ENCODE results near the gene PTGES2.

GRCh38 chr9:128100581-128100980 is 26.9 kb downstream of the PTGES2 start:
- TF ChIP-seq, protein P1, sequence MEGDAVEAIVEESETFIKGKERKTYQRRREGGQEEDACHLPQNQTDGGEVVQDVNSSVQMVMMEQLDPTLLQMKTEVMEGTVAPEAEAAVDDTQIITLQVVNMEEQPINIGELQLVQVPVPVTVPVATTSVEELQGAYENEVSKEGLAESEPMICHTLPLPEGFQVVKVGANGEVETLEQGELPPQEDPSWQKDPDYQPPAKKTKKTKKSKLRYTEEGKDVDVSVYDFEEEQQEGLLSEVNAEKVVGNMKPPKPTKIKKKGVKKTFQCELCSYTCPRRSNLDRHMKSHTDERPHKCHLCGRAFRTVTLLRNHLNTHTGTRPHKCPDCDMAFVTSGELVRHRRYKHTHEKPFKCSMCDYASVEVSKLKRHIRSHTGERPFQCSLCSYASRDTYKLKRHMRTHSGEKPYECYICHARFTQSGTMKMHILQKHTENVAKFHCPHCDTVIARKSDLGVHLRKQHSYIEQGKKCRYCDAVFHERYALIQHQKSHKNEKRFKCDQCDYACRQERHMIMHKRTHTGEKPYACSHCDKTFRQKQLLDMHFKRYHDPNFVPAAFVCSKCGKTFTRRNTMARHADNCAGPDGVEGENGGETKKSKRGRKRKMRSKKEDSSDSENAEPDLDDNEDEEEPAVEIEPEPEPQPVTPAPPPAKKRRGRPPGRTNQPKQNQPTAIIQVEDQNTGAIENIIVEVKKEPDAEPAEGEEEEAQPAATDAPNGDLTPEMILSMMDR (IDR thresholded peaks at IDR 0.05): no peak
- TF ChIP-seq POLR2AphosphoS5 (IDR thresholded peaks at IDR 0.05): no peak
